CD4-positive, alpha-beta T cell (primary cell): ENCODE results near the gene SH2B3. TPM values are rescaled to one million over a fixed set of nuclear protein-coding genes. Genes with fewer than 3 reads are reported as not detected.
A peak's percentile ranks its signal among the peaks of the same experiment; 100 is the strongest.
"Not testable (repeated sequence)": the region's sequence is repeated elsewhere in the genome, so short reads cannot be mapped to it uniquely, and the experiment has no call there.

Experiments
- ATAC-seq: fragments of 200-7000 bp; cut with Tn5 transposase; one replicate; pipeline ENCODE4 v1.10.0; 2022; ENCODE audit warnings: mild to moderate bottlenecking; ENCODE audit not compliant: poor library complexity
- CTCF ChIA-PET: fragments of 350-600 bp; sonication (Branson Sonifier 250); formaldehyde crosslinking; loops from one replicate; lab custom pipeline; 2021; ENCODE audit warnings: antibody characterized with exemption, inconsistent platforms; lab: Charles Lee
- POLR2A ChIA-PET: fragments of 350-600 bp; sonication (Branson Sonifier 250); formaldehyde crosslinking; loops from one replicate; lab custom pipeline; 2021; ENCODE audit warnings: antibody characterized with exemption, inconsistent platforms; lab: Charles Lee
- DNase-seq, 14 experiments: peaks; one replicate each; pipeline ENCODE4 v3.0.0-alpha.2; 2013 to 2020; ENCODE audit warnings: mixed read lengths in 2 of 14
- H3K27ac ChIP-seq, 2 donors: one replicate each; pipeline versions ENCODE4 v1.5.1 to v1.7.0; 2013; ENCODE audit warnings: low read length in 2 of 2, low read depth in 1 of 2, mild to moderate bottlenecking in 1 of 2
- H3K27me3 ChIP-seq, 2 experiments: 1 replicate in 1 of 2; 2 replicates in 1 of 2; pipeline versions ENCODE4 v1.6.1 to v1.7.0; 2013; ENCODE audit warnings: low read length in 2 of 2, control low read depth in 1 of 2, mild to moderate bottlenecking in 1 of 2, moderate library complexity in 1 of 2; ENCODE audit not compliant: insufficient read depth in 2 of 2, control insufficient read depth in 1 of 2
- H3K36me3 ChIP-seq: one replicate; pipeline ENCODE4 v1.6.1; 2013; ENCODE audit warnings: low read length, control low read depth; ENCODE audit not compliant: insufficient read depth
- H3K4me1 ChIP-seq: one replicate; pipeline ENCODE4 v1.6.1; 2013; ENCODE audit warnings: low read length, control low read depth; ENCODE audit not compliant: insufficient read depth
- H3K4me3 ChIP-seq: one replicate; pipeline ENCODE4 v1.5.1; 2013; ENCODE audit warnings: mild to moderate bottlenecking, low read length, moderate library complexity
- H3K9me3 ChIP-seq, 2 experiments: 1 replicate in 1 of 2; 2 replicates in 1 of 2; pipeline versions ENCODE4 v1.6.1 to v1.7.0; 2013; ENCODE audit warnings: low read length in 2 of 2, mild to moderate bottlenecking in 2 of 2, control low read depth in 1 of 2, moderate library complexity in 1 of 2; ENCODE audit not compliant: control insufficient read depth in 1 of 2, insufficient read depth in 1 of 2
- H3K27ac Mint-ChIP-seq: one replicate; pipeline ENCODE4 v1.8.0; 2020; ENCODE audit warnings: mixed read lengths
- H3K27me3 Mint-ChIP-seq: one replicate; pipeline ENCODE4 v1.8.0; 2021; ENCODE audit warnings: mixed read lengths
- H3K36me3 Mint-ChIP-seq: one replicate; pipeline ENCODE4 v1.8.0; 2021; ENCODE audit warnings: low read depth, mixed read lengths
- H3K4me1 Mint-ChIP-seq: one replicate; pipeline ENCODE4 v1.8.0; 2021; ENCODE audit warnings: low read depth, mixed read lengths
- H3K4me3 Mint-ChIP-seq: one replicate; pipeline ENCODE4 v1.8.0; 2020; ENCODE audit warnings: mild to moderate bottlenecking, mixed read lengths
- H3K9me3 Mint-ChIP-seq: one replicate; pipeline ENCODE4 v1.8.0; 2020; ENCODE audit warnings: mixed read lengths
- intact Hi-C, 2 experiments: fragments of 100-400 bp; cut with DNase I in 1 of 2; cut with micrococcal nuclease in 1 of 2; formaldehyde crosslinking; loops; one replicate each; pipeline versions ENCODE4 v1.15.1 to v1.9.0; 2023 to 2025; cut with DNase I, micrococcal nuclease
- total RNA-seq, 174 experiments: library from RNA in 2 of 174; stranded (reverse) in 2 of 174; gene quantifications; one replicate each; pipeline ENCODE4 v1.2.3 and lab custom pipeline; 2021 to 2026
- TF ChIP-seq, protein P1 (sequence below): fragments of 200-600 bp; IDR thresholded peaks from one replicate; pipeline ENCODE4 v1.8.0; 2022; ENCODE audit warnings: antibody characterized with exemption, mild to moderate bottlenecking

The SH2B3 gene
- total RNA-seq, 2 experiments from 2014 or later, result 42.3 to 46.4 TPM

DNA sequence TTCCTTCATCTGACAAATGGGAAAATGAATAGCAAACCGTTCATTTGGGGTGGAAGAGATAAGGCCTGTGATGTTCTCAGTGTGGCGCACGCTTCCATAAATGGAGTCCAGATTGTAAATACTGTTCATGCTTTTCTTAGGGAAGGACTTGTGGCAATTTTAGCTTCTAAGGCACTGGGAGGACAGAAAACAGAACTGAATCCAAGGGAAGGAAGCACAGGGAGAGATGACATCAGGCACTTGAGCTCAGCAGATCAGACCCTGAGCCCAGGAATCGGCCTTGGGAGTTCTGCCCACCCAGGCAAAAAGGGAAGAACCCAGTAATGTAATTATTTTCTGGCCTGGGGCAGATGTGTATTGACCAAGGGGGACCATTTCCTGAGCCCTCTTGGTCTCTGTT lies 7.2 kb upstream of the SH2B3 start:
- H3K36me3 ChIP-seq, result no peaks in the 10 kb centered on the region
- CTCF ChIA-PET, result interaction anchor here (16.9 kb wide), 1 partner anchor 52 kb away, joined by 487 read pairs; no protein-coding TSS in a partner anchor
- POLR2A ChIA-PET, result interaction anchor here (4.1 kb wide), 1 partner anchor 53 kb away, joined by 46 read pairs; no protein-coding TSS in a partner anchor
- H3K9me3 ChIP-seq, result no peaks in the 10 kb centered on the region
- H3K9me3 Mint-ChIP-seq, result no peaks in the 10 kb centered on the region
- H3K4me1 Mint-ChIP-seq, result peaks cover 12% of the 10 kb centered on the region
- no peaks in the 10 kb centered on the region for H3K27me3 Mint-ChIP-seq
- no peaks in the 10 kb centered on the region for H3K36me3 Mint-ChIP-seq
- peak in 2 of 14 experiments; percentile 41 to 42 for DNase-seq
- peaks cover 16% of the 10 kb centered on the region for H3K4me1 ChIP-seq
- no peak overlapping the region for H3K27ac ChIP-seq
- intact Hi-C loops, result loop anchor here in 1 of 2 experiments (5.0 kb wide), 2 partner anchors 274 to 414 kb away; no protein-coding TSS in a partner anchor
- no peak overlapping the region for H3K4me3 ChIP-seq
- ATAC-seq, result no peak
- TF ChIP-seq, protein P1, sequence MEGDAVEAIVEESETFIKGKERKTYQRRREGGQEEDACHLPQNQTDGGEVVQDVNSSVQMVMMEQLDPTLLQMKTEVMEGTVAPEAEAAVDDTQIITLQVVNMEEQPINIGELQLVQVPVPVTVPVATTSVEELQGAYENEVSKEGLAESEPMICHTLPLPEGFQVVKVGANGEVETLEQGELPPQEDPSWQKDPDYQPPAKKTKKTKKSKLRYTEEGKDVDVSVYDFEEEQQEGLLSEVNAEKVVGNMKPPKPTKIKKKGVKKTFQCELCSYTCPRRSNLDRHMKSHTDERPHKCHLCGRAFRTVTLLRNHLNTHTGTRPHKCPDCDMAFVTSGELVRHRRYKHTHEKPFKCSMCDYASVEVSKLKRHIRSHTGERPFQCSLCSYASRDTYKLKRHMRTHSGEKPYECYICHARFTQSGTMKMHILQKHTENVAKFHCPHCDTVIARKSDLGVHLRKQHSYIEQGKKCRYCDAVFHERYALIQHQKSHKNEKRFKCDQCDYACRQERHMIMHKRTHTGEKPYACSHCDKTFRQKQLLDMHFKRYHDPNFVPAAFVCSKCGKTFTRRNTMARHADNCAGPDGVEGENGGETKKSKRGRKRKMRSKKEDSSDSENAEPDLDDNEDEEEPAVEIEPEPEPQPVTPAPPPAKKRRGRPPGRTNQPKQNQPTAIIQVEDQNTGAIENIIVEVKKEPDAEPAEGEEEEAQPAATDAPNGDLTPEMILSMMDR, result no peak
- no peak overlapping the region for H3K4me3 Mint-ChIP-seq
- no peak overlapping the region for H3K27ac Mint-ChIP-seq
- H3K27me3 ChIP-seq, result no peaks in the 10 kb centered on the region

DNA sequence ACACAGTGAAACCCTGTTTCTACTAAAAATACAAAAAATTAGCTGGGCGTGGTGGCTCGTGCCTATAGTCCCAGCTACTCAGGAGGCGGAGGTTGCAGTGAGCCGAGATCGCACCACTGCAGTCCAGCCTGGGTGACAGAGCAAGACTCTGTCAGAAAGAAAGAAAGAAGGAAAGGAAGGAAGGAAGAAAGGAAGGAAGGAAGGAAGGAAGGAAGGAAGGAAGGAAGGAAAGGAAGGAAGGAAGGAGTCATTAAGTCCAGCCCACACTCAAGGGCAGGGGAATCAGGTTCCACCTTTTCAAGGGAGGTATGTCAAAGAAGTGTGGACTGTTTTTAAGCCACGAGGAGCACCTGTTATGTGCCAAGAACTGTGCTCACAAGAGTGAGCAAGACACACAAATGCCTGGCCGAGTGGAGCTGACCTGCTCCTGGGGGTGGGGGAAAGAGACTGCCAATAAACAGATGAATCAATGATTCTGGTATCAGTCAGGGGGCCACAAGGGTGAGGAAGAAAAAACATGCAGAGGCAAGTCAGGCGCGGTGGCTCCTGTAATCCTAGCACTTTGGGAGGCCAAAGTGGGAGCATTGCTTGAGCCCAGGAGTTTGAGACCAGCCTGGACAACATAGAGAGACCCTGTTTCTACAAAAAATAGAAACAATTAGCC lies 5.8 kb upstream of the SH2B3 start:
- peaks cover 30% of the 10 kb centered on the region for H3K4me1 ChIP-seq
- intact Hi-C loops, result loop anchor here (5.0 to 10.0 kb wide), 3 partner anchors 195 to 412 kb away; partner anchors contain the start of gene ATXN2 (in 1 of the 2)
- ChIA-PET CTCF (interaction anchor here (0.6 to 16.9 kb wide), 2 partner anchors 51 to 720 kb away, joined by 3 to 487 read pairs; no protein-coding TSS in a partner anchor), POLR2A (interaction anchor here (0.8 to 4.1 kb wide), 2 partner anchors 45 to 52 kb away, joined by 3 to 46 read pairs; no protein-coding TSS in a partner anchor)
- H3K4me3 ChIP-seq, H3K27me3 ChIP-seq, H3K27ac ChIP-seq, H3K36me3 Mint-ChIP-seq, H3K9me3 Mint-ChIP-seq, ATAC-seq, H3K36me3 ChIP-seq, H3K27ac Mint-ChIP-seq, H3K9me3 ChIP-seq, H3K4me3 Mint-ChIP-seq, DNase-seq, H3K27me3 Mint-ChIP-seq: not testable (repeated sequence)
- peaks cover 26% of the 10 kb centered on the region for H3K4me1 Mint-ChIP-seq

DNA sequence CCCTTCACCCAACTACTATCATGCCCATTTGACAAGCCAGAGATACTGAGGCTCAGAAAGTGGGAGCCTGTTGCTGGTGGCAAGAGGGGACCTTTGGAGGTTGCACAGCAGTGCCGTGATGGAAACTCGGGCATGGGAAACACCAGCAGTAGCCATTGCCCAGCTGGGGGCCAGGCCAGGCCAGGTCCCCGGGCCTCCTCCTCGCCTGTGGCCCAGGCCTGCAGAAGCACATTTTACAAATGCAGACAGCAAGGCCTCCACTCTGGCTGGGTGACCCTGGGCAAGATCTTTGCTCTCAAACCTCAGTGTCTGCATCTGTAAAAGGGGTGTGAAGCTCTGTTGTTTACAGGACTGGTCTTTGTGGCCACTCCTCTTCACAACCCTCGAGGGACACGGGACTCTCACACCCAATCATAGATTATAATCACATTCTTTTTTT lies 4.5 kb upstream of the SH2B3 start:
- intact Hi-C loops, result loop anchor here in 1 of 2 experiments (10.0 kb wide), 1 partner anchor 194 kb away; the partner anchor contains the start of gene ATXN2
- H3K4me3 Mint-ChIP-seq, result no peak overlapping the region
- peaks cover 32% of the 10 kb centered on the region for H3K4me1 Mint-ChIP-seq
- no peaks in the 10 kb centered on the region for H3K36me3 Mint-ChIP-seq
- H3K4me1 ChIP-seq, result peaks cover 35% of the 10 kb centered on the region
- ChIA-PET POLR2A (interaction anchor here (0.8 kb wide), 1 partner anchor 44 kb away, joined by 3 read pairs; no protein-coding TSS in a partner anchor), CTCF (interaction anchor here (16.9 kb wide), 1 partner anchor 50 kb away, joined by 487 read pairs; no protein-coding TSS in a partner anchor)
- H3K27me3 Mint-ChIP-seq, result no peaks in the 10 kb centered on the region
- H3K9me3 Mint-ChIP-seq, result no peaks in the 10 kb centered on the region
- no peaks in the 10 kb centered on the region for H3K36me3 ChIP-seq
- no peak for ATAC-seq
- no peaks in the 10 kb centered on the region for H3K9me3 ChIP-seq
- TF ChIP-seq, protein P1, result no peak
- DNase-seq, result no peak
- no peak overlapping the region for H3K4me3 ChIP-seq
- no peak overlapping the region for H3K27ac Mint-ChIP-seq
- H3K27me3 ChIP-seq, result no peaks in the 10 kb centered on the region
- H3K27ac ChIP-seq, result no peak overlapping the region

DNA sequence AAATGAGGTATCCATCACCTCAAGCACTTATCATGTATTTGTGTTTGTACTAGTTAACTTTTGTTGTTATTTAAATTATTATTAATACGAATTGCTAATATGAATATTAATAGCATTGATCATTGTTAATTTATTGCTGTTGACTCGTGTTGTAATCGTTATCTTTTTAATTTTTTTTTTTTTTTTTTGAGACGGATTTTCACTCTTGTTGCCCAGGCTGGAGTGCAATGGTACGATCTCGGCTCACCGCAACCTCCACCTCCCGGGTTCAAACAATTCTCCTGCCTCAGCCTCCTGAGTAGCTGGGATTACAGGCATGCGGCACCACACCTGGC lies 3.3 kb upstream of the SH2B3 start:
- H3K9me3 ChIP-seq, H3K4me3 Mint-ChIP-seq, H3K36me3 Mint-ChIP-seq, H3K27ac ChIP-seq, H3K4me3 ChIP-seq, H3K27me3 ChIP-seq, ATAC-seq, DNase-seq, H3K9me3 Mint-ChIP-seq, H3K27me3 Mint-ChIP-seq, H3K36me3 ChIP-seq: not testable (repeated sequence)
- Mint-ChIP-seq H3K27ac (peak overlapping the region; percentile 72), H3K4me1 (peaks cover 36% of the 10 kb centered on the region)
- intact Hi-C loops, result loop anchor here in 1 of 2 experiments (10.0 kb wide), 1 partner anchor 192 kb away; the partner anchor contains the start of gene ATXN2
- peaks cover 40% of the 10 kb centered on the region for H3K4me1 ChIP-seq
- POLR2A ChIA-PET, result interaction anchor here (2.9 to 5.2 kb wide), 3 partner anchors 32 to 48 kb away, joined by 35 to 63 read pairs (median 53); no protein-coding TSS in a partner anchor
- CTCF ChIA-PET, result interaction anchor here (0.8 to 16.9 kb wide), 5 partner anchors 9 to 49 kb away, joined by 3 to 487 read pairs (median 5); no protein-coding TSS in a partner anchor
